K562 (cell line): Measurements from ENCODE around the gene LAMB3.

Experiments used
- EZH2 ChIP-seq: IDR thresholded peaks from 2 replicates; pipeline ENCODE4 v1.6.1; 2012; ENCODE audit warnings: low read depth, mild to moderate bottlenecking, inconsistent platforms, low read length, borderline replicate concordance
- MAFG ChIP-seq: fragments of 450-650 bp; conservative IDR thresholded peaks from 2 replicates; pipeline ENCODE4 v1.6.1; 2016; ENCODE audit warnings: missing genetic modification characterization, missing compliant biosample characterization
- MLLT1 ChIP-seq, 2 experiments: fragments of 450-650 bp; IDR thresholded peaks; 2 replicates each; pipeline ENCODE4 v1.6.1; 2016
- NBN ChIP-seq: fragments of 450-650 bp; IDR thresholded peaks from 2 replicates; pipeline ENCODE4 v1.6.1; 2016; ENCODE audit warnings: low read depth, mild to moderate bottlenecking
- POLR2A ChIP-seq: fragments of 450-650 bp; conservative IDR thresholded peaks from 2 replicates; pipeline ENCODE4 v1.6.1; 2016
- TF ChIP-seq, protein P1 (sequence below), 3 experiments: IDR thresholded peaks in 2 of 3; conservative IDR thresholded peaks in 1 of 3; 2 replicates each; pipeline ENCODE4 v1.5.1; 2011 to 2012; ENCODE audit warnings: low read length in 3 of 3, mild to moderate bottlenecking in 3 of 3, control low read depth in 2 of 3, improper control_type of control experiment in 1 of 3, inconsistent platforms in 1 of 3, low read depth in 1 of 3, mixed read lengths in 1 of 3, moderate library complexity in 1 of 3; ENCODE audit not compliant: insufficient read depth in 2 of 3
- TF ChIP-seq, protein P2 (sequence below): sonication (generic); formaldehyde crosslinking; IDR thresholded peaks from 2 replicates; pipeline ENCODE4 v1.8.1; 2023; ENCODE audit warnings: mild to moderate bottlenecking, missing genetic modification reagents

- TF ChIP-seq, protein P1, sequence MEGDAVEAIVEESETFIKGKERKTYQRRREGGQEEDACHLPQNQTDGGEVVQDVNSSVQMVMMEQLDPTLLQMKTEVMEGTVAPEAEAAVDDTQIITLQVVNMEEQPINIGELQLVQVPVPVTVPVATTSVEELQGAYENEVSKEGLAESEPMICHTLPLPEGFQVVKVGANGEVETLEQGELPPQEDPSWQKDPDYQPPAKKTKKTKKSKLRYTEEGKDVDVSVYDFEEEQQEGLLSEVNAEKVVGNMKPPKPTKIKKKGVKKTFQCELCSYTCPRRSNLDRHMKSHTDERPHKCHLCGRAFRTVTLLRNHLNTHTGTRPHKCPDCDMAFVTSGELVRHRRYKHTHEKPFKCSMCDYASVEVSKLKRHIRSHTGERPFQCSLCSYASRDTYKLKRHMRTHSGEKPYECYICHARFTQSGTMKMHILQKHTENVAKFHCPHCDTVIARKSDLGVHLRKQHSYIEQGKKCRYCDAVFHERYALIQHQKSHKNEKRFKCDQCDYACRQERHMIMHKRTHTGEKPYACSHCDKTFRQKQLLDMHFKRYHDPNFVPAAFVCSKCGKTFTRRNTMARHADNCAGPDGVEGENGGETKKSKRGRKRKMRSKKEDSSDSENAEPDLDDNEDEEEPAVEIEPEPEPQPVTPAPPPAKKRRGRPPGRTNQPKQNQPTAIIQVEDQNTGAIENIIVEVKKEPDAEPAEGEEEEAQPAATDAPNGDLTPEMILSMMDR (IDR thresholded peaks at IDR 0.05 in 2 of 3, conservative IDR thresholded peaks at IDR 0.05 in 1 of 3; ENCODE audit: insufficient read depth in 2 of 3, low read depth in 1 of 3, low read length in 3 of 3), result no peak
- TF ChIP-seq MAFG (no peak), NBN (no peak), POLR2A (no peak), MLLT1 (IDR thresholded peaks at IDR 0.05) (no peak), EZH2 (no peak)
- TF ChIP-seq, protein P2, sequence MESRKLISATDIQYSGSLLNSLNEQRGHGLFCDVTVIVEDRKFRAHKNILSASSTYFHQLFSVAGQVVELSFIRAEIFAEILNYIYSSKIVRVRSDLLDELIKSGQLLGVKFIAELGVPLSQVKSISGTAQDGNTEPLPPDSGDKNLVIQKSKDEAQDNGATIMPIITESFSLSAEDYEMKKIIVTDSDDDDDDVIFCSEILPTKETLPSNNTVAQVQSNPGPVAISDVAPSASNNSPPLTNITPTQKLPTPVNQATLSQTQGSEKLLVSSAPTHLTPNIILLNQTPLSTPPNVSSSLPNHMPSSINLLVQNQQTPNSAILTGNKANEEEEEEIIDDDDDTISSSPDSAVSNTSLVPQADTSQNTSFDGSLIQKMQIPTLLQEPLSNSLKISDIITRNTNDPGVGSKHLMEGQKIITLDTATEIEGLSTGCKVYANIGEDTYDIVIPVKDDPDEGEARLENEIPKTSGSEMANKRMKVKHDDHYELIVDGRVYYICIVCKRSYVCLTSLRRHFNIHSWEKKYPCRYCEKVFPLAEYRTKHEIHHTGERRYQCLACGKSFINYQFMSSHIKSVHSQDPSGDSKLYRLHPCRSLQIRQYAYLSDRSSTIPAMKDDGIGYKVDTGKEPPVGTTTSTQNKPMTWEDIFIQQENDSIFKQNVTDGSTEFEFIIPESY (CRISPR knock-in tag), result no peak
These were observed 30.9 kb downstream of the LAMB3 start for GRCh38 chr1:209621286-209621685.
